ENCODE measurements around the gene PYGM. TPM values are rescaled to one million over a fixed set of nuclear protein-coding genes. Genes with fewer than 3 reads are reported as not detected.

The PYGM gene
- total RNA-seq, 4 donors from 2014 or later, result 2.1 to 25.9 (median 12.2) TPM

GRCh38 chr11:64752175-64752970 is 7.4 kb downstream of the PYGM start:
- ATAC-seq (ENCODE audit: low FRiP score), result no peak
- TF ChIP-seq CTCF (IDR thresholded peaks at IDR 0.05), result no peak
- no peak for DNase-seq (ENCODE audit: low spot score)

- TF ChIP-seq CTCF (IDR thresholded peaks at IDR 0.05), result no peak
- no peak for ATAC-seq (ENCODE audit: low FRiP score)
- DNase-seq (ENCODE audit: low spot score), result no peak
Observed at GRCh38 chr11:64751580-64751979, 8.2 kb downstream of the PYGM start.

DNA sequence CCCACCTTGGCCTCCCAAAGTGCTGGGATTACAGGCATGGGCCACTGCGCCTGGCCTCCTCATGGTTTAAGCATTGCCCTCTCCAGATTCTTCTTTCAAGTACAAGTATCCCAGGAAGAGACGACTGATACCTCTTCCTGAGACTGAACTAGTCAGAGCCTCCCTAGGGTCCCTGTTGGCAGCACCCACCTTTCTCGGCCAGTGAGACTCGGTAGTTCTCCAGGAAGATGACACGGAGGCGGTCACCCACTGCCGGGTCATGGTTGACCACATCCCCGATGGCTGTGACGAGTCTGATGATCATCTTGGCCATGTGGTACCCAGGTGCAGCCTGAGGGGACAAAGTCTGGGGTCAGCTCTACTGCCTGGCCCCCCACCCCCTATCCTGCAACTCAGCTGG is 8.6 kb downstream of the PYGM start:
- no peak for DNase-seq (ENCODE audit: low spot score)
- TF ChIP-seq CTCF (IDR thresholded peaks at IDR 0.05), result no peak
- no peak for ATAC-seq (ENCODE audit: low FRiP score)

GRCh38 chr11:64750361-64751054 is 9.3 kb downstream of the PYGM start:
- DNase-seq (ENCODE audit: low spot score), result no peak
- no peak for TF ChIP-seq CTCF (IDR thresholded peaks at IDR 0.05)
- no peak for ATAC-seq (ENCODE audit: low FRiP score)

- DNase-seq (ENCODE audit: low spot score) (no peak), ATAC-seq (ENCODE audit: low FRiP score) (no peak)
- TF ChIP-seq CTCF (IDR thresholded peaks at IDR 0.05), result no peak
Observed at GRCh38 chr11:64747961-64748665, 11.7 kb downstream of the PYGM start.

GRCh38 chr11:64746486-64746885 is 13.3 kb downstream of the PYGM start:
- ATAC-seq (ENCODE audit: low FRiP score), result no peak
- no peak for DNase-seq (ENCODE audit: low spot score)
- TF ChIP-seq CTCF (IDR thresholded peaks at IDR 0.05), result no peak
